ENCODE measurements around the gene RPS6KA2. TPM values are rescaled to one million over a fixed set of nuclear protein-coding genes. Genes with fewer than 3 reads are reported as not detected.

The RPS6KA2 gene
- total RNA-seq, 1 experiment from 2014 or later: 18.5 TPM

GRCh38 chr6:166440729-166441128 lies 186.3 kb downstream of the RPS6KA2 start:
- no peaks in the 10 kb centered on the region for H3K79me2 ChIP-seq (ENCODE audit: low read depth)
- intact Hi-C loops (cut with micrococcal nuclease; ENCODE audit: unreplicated experiment): no loop called here
- no peak overlapping the region for H3K27ac ChIP-seq
- no peaks in the 10 kb centered on the region for H3K9me2 ChIP-seq (ENCODE audit: insufficient read depth)
- H4K20me1 ChIP-seq (ENCODE audit: insufficient read depth): no peaks in the 10 kb centered on the region; the same call in 1 of the 2 replicates
- DNase-seq: no peak
- no peak overlapping the region for H3K4me2 ChIP-seq
- no peaks in the 10 kb centered on the region for H3K36me3 ChIP-seq (ENCODE audit: low read depth)
- H3K27me3 ChIP-seq (ENCODE audit: insufficient read depth, low read depth): no peaks in the 10 kb centered on the region
- H3F3A ChIP-seq (ENCODE audit: insufficient read depth, low read depth): no peaks in the 10 kb centered on the region
- POLR2A ChIA-PET (ENCODE audit: unreplicated experiment): no interaction called here
- H2AFZ ChIP-seq: no peak overlapping the region
- no peak overlapping the region for H3K4me3 ChIP-seq
- no TSS peak for BruUV-seq (replicated peaks)
- H3K9me3 ChIP-seq (ENCODE audit: insufficient read depth, low read depth): no peaks in the 10 kb centered on the region
- CTCF ChIA-PET: no interaction called here
- H3K4me1 ChIP-seq (replicated peaks; ENCODE audit: insufficient read depth): no peaks in the 10 kb centered on the region
- no peak for TF ChIP-seq CTCF (conservative IDR thresholded peaks at IDR 0.05)

- no peak overlapping the region for H3K4me3 ChIP-seq
- intact Hi-C loops (cut with micrococcal nuclease; ENCODE audit: unreplicated experiment): no loop called here
- H3K9me2 ChIP-seq (ENCODE audit: insufficient read depth): no peaks in the 10 kb centered on the region
- CTCF ChIA-PET: no interaction called here
- no peak for DNase-seq
- H3K27ac ChIP-seq: no peak overlapping the region
- H3K9me3 ChIP-seq (ENCODE audit: insufficient read depth, low read depth): no peaks in the 10 kb centered on the region
- no peaks in the 10 kb centered on the region for H3K27me3 ChIP-seq (ENCODE audit: insufficient read depth, low read depth)
- no TSS peak for BruUV-seq (replicated peaks)
- POLR2A ChIA-PET (ENCODE audit: unreplicated experiment): no interaction called here
- no peaks in the 10 kb centered on the region for H3K79me2 ChIP-seq (ENCODE audit: low read depth)
- no peaks in the 10 kb centered on the region for H3F3A ChIP-seq (ENCODE audit: insufficient read depth, low read depth)
- H4K20me1 ChIP-seq (ENCODE audit: insufficient read depth): no peaks in the 10 kb centered on the region; the same call in 1 of the 2 replicates
- no peak overlapping the region for H3K4me2 ChIP-seq
- TF ChIP-seq CTCF (conservative IDR thresholded peaks at IDR 0.05) (no peak), EZH2 (IDR thresholded peaks at IDR 0.05; ENCODE audit: low read depth) (no peak)
- no peaks in the 10 kb centered on the region for H3K4me1 ChIP-seq (replicated peaks; ENCODE audit: insufficient read depth)
- H3K36me3 ChIP-seq (ENCODE audit: low read depth): no peaks in the 10 kb centered on the region
- no peak overlapping the region for H2AFZ ChIP-seq
Observed at GRCh38 chr6:166440106-166440505, 186.9 kb downstream of the RPS6KA2 start.

GRCh38 chr6:166439366-166440091 lies 187.5 kb downstream of the RPS6KA2 start:
- no peaks in the 10 kb centered on the region for H3K9me3 ChIP-seq (ENCODE audit: insufficient read depth, low read depth)
- no peaks in the 10 kb centered on the region for H3K27me3 ChIP-seq (ENCODE audit: insufficient read depth, low read depth)
- H3K27ac ChIP-seq: no peak overlapping the region
- ChIA-PET CTCF (interaction anchor here (0.6 kb wide), 1 partner anchor 159 kb away, joined by 3 read pairs; no protein-coding TSS in a partner anchor), POLR2A (ENCODE audit: unreplicated experiment) (no interaction called here)
- intact Hi-C loops (cut with micrococcal nuclease; ENCODE audit: unreplicated experiment): no loop called here
- H2AFZ ChIP-seq: no peak overlapping the region
- no peak overlapping the region for H3K4me2 ChIP-seq
- BruUV-seq (replicated peaks): no TSS peak
- DNase-seq: no peak
- no peaks in the 10 kb centered on the region for H3F3A ChIP-seq (ENCODE audit: insufficient read depth, low read depth)
- H3K9me2 ChIP-seq (ENCODE audit: insufficient read depth): no peaks in the 10 kb centered on the region
- no peaks in the 10 kb centered on the region for H3K36me3 ChIP-seq (ENCODE audit: low read depth)
- no peak overlapping the region for H3K4me3 ChIP-seq
- no peak for TF ChIP-seq CTCF (conservative IDR thresholded peaks at IDR 0.05)
- no peak for TF ChIP-seq EZH2 (IDR thresholded peaks at IDR 0.05; ENCODE audit: low read depth)
- no peaks in the 10 kb centered on the region for H3K79me2 ChIP-seq (ENCODE audit: low read depth)
- no peaks in the 10 kb centered on the region for H3K4me1 ChIP-seq (replicated peaks; ENCODE audit: insufficient read depth)
- no peaks in the 10 kb centered on the region; the same call in 1 of the 2 replicates for H4K20me1 ChIP-seq (ENCODE audit: insufficient read depth)
